ENCODE data around the gene PLSCR4.

PLSCR4 gene

GRCh38 chr3:146160321-146160963 is 90.5 kb downstream of the PLSCR4 start:
- DNase-seq = peak; percentile 85

- DNase-seq = no peak
Observed at GRCh38 chr3:146159616-146160320, 91.1 kb downstream of the PLSCR4 start.

- DNase-seq = peak; percentile 22
Observed at GRCh38 chr3:146159037-146159436, 91.9 kb downstream of the PLSCR4 start.

GRCh38 chr3:146157325-146158060 is 93.4 kb downstream of the PLSCR4 start:
- no peak for DNase-seq

- DNase-seq = no peak
Observed at GRCh38 chr3:146156666-146157314, 94.1 kb downstream of the PLSCR4 start.

- DNase-seq = peak; percentile 33
Observed at GRCh38 chr3:146156095-146156494, 94.8 kb downstream of the PLSCR4 start.

- no peak for DNase-seq
Observed at GRCh38 chr3:146154995-146155394, 95.9 kb downstream of the PLSCR4 start.

GRCh38 chr3:146154316-146154715 is 96.6 kb downstream of the PLSCR4 start:
- DNase-seq = no peak

GRCh38 chr3:146153429-146153828 is 97.5 kb downstream of the PLSCR4 start:
- DNase-seq = no peak

GRCh38 chr3:146152834-146153233 is 98.1 kb downstream of the PLSCR4 start:
- DNase-seq = no peak

GRCh38 chr3:146148468-146148931 is 102.4 kb downstream of the PLSCR4 start:
- DNase-seq = peak; percentile 43

GRCh38 chr3:146145642-146146041 is 105.3 kb downstream of the PLSCR4 start:
- DNase-seq = no peak

- peak; percentile 62 for DNase-seq
Observed at GRCh38 chr3:146142757-146143156, 108.1 kb downstream of the PLSCR4 start.

Data from fibroblast of skin of right quadriceps (primary cell).